SK-N-SH treated with all-trans-retinoic acid at 6 μM for 48 hours (cell line): ENCODE data around the gene AMIGO1.

ENCODE experiments used
- CREB5 ChIP-seq: fragments of 250-450 bp; sonication (Bioruptor Pico); IDR thresholded peaks from 2 replicates; pipeline ENCODE4 v1.5.1; 2020; ENCODE audit warnings: low read depth, mild to moderate bottlenecking, moderate library complexity
- OSR1 ChIP-seq: fragments of 250-450 bp; sonication (Bioruptor Pico); IDR thresholded peaks from 2 replicates; pipeline ENCODE4 v1.8.0; 2022; ENCODE audit warnings: moderate library complexity, mild to moderate bottlenecking, inconsistent platforms
- PATZ1 ChIP-seq: fragments of 250-450 bp; sonication (Bioruptor Pico); IDR thresholded peaks from 2 replicates; pipeline ENCODE4 v1.8.0; 2020; ENCODE audit warnings: mild to moderate bottlenecking, moderate library complexity, borderline replicate concordance
- POU6F1 ChIP-seq: fragments of 250-450 bp; sonication (Bioruptor Pico); IDR thresholded peaks from 2 replicates; pipeline ENCODE4 v1.8.0; 2021; ENCODE audit warnings: low read depth, mild to moderate bottlenecking, moderate library complexity, borderline replicate concordance
- TCF4 ChIP-seq: fragments of 250-450 bp; sonication (Bioruptor Pico); IDR thresholded peaks from 2 replicates; pipeline ENCODE4 v1.8.0; 2021; ENCODE audit warnings: mild to moderate bottlenecking, moderate library complexity, borderline replicate concordance
- TSHZ2 ChIP-seq: fragments of 250-450 bp; sonication (Bioruptor Pico); IDR thresholded peaks from 2 replicates; pipeline ENCODE4 v1.5.0; 2020; ENCODE audit warnings: mild to moderate bottlenecking, moderate library complexity

- TF ChIP-seq OSR1 (no peak), CREB5 (CRISPR knock-in tag) (no peak), TCF4 (CRISPR knock-in tag) (no peak), TSHZ2 (0 out of 2 replicates have a peak, but pooled peaks have one; percentile 5), PATZ1 (no peak), POU6F1 (no peak)
Observed at GRCh38 chr1:109548321-109549267, 39.1 kb upstream of the AMIGO1 start, which contains the start of gene GNAI3.
